ENCODE data around the gene MLLT1.

MLLT1 gene

GRCh38 chr19:6212403-6213265 lies 67.1 kb downstream of the MLLT1 start:
- DNase-seq (ENCODE audit: extremely low read depth in 1 of 2, low read depth in 1 of 2), result no peak

- no peak for DNase-seq (ENCODE audit: extremely low read depth in 1 of 2, low read depth in 1 of 2)
These were observed 68.0 kb downstream of the MLLT1 start for GRCh38 chr19:6211632-6212402.

GRCh38 chr19:6210721-6211600 lies 68.8 kb downstream of the MLLT1 start:
- no peak for DNase-seq (ENCODE audit: extremely low read depth in 1 of 2, low read depth in 1 of 2)

- DNase-seq (ENCODE audit: extremely low read depth in 1 of 2, low read depth in 1 of 2), result no peak
These were observed 69.7 kb downstream of the MLLT1 start for GRCh38 chr19:6210091-6210490.

- DNase-seq (ENCODE audit: extremely low read depth in 1 of 2, low read depth in 1 of 2), result no peak
These were observed 70.1 kb downstream of the MLLT1 start for GRCh38 chr19:6209680-6210079.

GRCh38 chr19:6209233-6209632 lies 70.5 kb downstream of the MLLT1 start:
- no peak for DNase-seq (ENCODE audit: extremely low read depth in 1 of 2, low read depth in 1 of 2)

GRCh38 chr19:6204866-6205723 lies 74.7 kb downstream of the MLLT1 start:
- DNase-seq (ENCODE audit: extremely low read depth in 1 of 2, low read depth in 1 of 2), result no peak

GRCh38 chr19:6204212-6204611 lies 75.6 kb downstream of the MLLT1 start:
- DNase-seq (ENCODE audit: extremely low read depth in 1 of 2, low read depth in 1 of 2), result no peak

GRCh38 chr19:6199240-6199994 lies 80.4 kb downstream of the MLLT1 start:
- peak; percentile 96 to 99 for DNase-seq (ENCODE audit: extremely low read depth in 1 of 2, low read depth in 1 of 2)

GRCh38 chr19:6198896-6199239 lies 80.9 kb downstream of the MLLT1 start:
- no peak for DNase-seq (ENCODE audit: extremely low read depth in 1 of 2, low read depth in 1 of 2)

GRCh38 chr19:6196361-6196760 lies 83.4 kb downstream of the MLLT1 start:
- DNase-seq (ENCODE audit: extremely low read depth in 1 of 2, low read depth in 1 of 2), result no peak

GRCh38 chr19:6188811-6189210 lies 91.0 kb downstream of the MLLT1 start:
- DNase-seq (ENCODE audit: extremely low read depth in 1 of 2, low read depth in 1 of 2), result no peak

- DNase-seq (ENCODE audit: extremely low read depth in 1 of 2, low read depth in 1 of 2), result no peak
These were observed 92.4 kb downstream of the MLLT1 start for GRCh38 chr19:6187374-6187773.

- DNase-seq (ENCODE audit: extremely low read depth in 1 of 2, low read depth in 1 of 2), result no peak
These were observed 93.6 kb downstream of the MLLT1 start for GRCh38 chr19:6185835-6186834.

GRCh38 chr19:6185093-6185834 lies 94.5 kb downstream of the MLLT1 start:
- DNase-seq (ENCODE audit: extremely low read depth in 1 of 2, low read depth in 1 of 2), result no peak

- DNase-seq (ENCODE audit: extremely low read depth in 1 of 2, low read depth in 1 of 2), result no peak
These were observed 98.7 kb downstream of the MLLT1 start for GRCh38 chr19:6181119-6181518.

GRCh38 chr19:6173190-6173589 lies 106.6 kb downstream of the MLLT1 start:
- no peak for DNase-seq (ENCODE audit: extremely low read depth in 1 of 2, low read depth in 1 of 2)

All from stimulated activated CD8-positive, alpha-beta memory T cell treated with anti-CD3 and anti-CD28 coated beads, Interleukin-7, amount 100 ng/mL, for 48 hours (primary cell).